ENCODE results near the gene NR4A3. TPM values are rescaled to one million over a fixed set of nuclear protein-coding genes. Genes with fewer than 3 reads are reported as not detected.

Gene NR4A3
- total RNA-seq, 1 experiment from 2014 or later, result 0.86 TPM

DNA sequence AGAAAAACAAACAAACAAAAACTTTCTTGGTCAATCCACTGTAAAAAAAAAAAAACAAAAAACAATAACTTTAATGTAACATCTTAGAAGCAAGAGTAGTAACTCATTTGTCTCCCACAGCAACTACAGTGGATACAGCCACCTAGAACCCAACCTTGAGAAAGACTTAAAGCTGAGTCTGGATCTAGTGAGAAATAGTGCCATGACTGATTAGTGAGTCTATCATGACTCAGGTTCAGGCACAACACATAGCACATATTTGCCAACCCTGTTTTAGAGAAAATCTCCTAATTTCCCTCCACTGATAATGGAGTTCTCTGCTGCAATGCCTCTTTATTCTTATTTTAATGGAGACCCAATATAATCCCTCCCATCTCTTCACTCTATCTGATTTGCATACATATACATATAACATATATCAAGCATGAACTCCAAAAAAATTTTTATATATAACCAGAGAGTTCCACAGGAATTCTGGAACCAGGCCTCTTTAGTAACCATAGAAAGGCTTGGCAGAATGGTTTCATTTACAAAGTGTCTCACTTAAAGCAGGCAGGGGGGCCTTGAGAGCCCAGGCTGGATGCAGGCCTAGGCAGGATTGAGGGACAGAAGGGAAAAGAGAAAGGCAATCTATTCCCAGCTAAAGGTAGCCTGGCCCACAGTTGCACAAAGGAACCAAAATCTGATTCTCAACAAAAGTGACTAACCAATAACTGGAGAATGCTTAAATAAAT lies 11.9 kb upstream of the NR4A3 start:
- no peak for DNase-seq (ENCODE audit: low read depth, low spot score)

More for the DNA sequence above, 11.9 kb upstream of the NR4A3 start:
- H3K27ac ChIP-seq (ENCODE audit: low read depth, low read length), result no peak overlapping the region
- no TSS peak for BruUV-seq (replicated peaks)
- no peak overlapping the region for H3K4me3 ChIP-seq (replicated peaks in 1 of 2; ENCODE audit: low read depth in 1 of 2, low read length in 2 of 2)
- peaks cover 15 to 28% of the 10 kb centered on the region in 2 experiments for H3K4me1 ChIP-seq (ENCODE audit: control insufficient read depth in 1 of 2, insufficient read depth in 2 of 2, low read length in 2 of 2)
- ChIA-PET RAD21 (ENCODE audit: low non-redundant PET in 1 of 2, low total read pairs in 2 of 2, uncharacterized antibody in 2 of 2, unreplicated experiment in 2 of 2) (interaction anchor here in 1 of 2 experiments (0.6 kb wide), 1 partner anchor 201 kb away, joined by 5 read pairs; no protein-coding TSS in a partner anchor), CTCF (interaction anchor here (0.7 kb wide), 1 partner anchor 510 kb away, joined by 3 read pairs; no protein-coding TSS in a partner anchor), POLR2A (no interaction called here)
- no peaks in the 10 kb centered on the region for H3K36me3 ChIP-seq (ENCODE audit: control insufficient read depth in 1 of 2, insufficient read depth in 2 of 2, low read length in 2 of 2)
- H4K20me1 ChIP-seq (ENCODE audit: insufficient read depth), result no peaks in the 10 kb centered on the region
- no peak for ATAC-seq
- no peak overlapping the region for H3K9ac ChIP-seq (ENCODE audit: low read length)
- H3K79me2 ChIP-seq (ENCODE audit: insufficient read depth, low read length), result peaks cover 10% of the 10 kb centered on the region; the same call in 1 of the 2 replicates
- no peaks in the 10 kb centered on the region for H3K27me3 ChIP-seq (ENCODE audit: insufficient read depth, low read length)
- no peaks in the 10 kb centered on the region for H3K9me3 ChIP-seq (ENCODE audit: control insufficient read depth in 1 of 2, insufficient read depth in 1 of 2, low read depth in 1 of 2, low read length in 2 of 2)
- no peak overlapping the region for H3K4me2 ChIP-seq (ENCODE audit: low read length)
- TF ChIP-seq, protein P1, sequence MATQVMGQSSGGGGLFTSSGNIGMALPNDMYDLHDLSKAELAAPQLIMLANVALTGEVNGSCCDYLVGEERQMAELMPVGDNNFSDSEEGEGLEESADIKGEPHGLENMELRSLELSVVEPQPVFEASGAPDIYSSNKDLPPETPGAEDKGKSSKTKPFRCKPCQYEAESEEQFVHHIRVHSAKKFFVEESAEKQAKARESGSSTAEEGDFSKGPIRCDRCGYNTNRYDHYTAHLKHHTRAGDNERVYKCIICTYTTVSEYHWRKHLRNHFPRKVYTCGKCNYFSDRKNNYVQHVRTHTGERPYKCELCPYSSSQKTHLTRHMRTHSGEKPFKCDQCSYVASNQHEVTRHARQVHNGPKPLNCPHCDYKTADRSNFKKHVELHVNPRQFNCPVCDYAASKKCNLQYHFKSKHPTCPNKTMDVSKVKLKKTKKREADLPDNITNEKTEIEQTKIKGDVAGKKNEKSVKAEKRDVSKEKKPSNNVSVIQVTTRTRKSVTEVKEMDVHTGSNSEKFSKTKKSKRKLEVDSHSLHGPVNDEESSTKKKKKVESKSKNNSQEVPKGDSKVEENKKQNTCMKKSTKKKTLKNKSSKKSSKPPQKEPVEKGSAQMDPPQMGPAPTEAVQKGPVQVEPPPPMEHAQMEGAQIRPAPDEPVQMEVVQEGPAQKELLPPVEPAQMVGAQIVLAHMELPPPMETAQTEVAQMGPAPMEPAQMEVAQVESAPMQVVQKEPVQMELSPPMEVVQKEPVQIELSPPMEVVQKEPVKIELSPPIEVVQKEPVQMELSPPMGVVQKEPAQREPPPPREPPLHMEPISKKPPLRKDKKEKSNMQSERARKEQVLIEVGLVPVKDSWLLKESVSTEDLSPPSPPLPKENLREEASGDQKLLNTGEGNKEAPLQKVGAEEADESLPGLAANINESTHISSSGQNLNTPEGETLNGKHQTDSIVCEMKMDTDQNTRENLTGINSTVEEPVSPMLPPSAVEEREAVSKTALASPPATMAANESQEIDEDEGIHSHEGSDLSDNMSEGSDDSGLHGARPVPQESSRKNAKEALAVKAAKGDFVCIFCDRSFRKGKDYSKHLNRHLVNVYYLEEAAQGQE (IDR thresholded peaks at IDR 0.05; ENCODE audit: low read depth), result no peak
- TF ChIP-seq ZFX (IDR thresholded peaks at IDR 0.05) (no peak), CBX3 (IDR thresholded peaks at IDR 0.05; ENCODE audit: low read depth) (no peak), JUND (IDR thresholded peaks at IDR 0.05) (0 out of 2 replicates have a peak, but pooled peaks have one; percentile 10), POLR2AphosphoS5 (IDR thresholded peaks at IDR 0.05; ENCODE audit: low read depth, low read length) (no peak), FOSL1 (IDR thresholded peaks at IDR 0.05; ENCODE audit: low read depth) (peak; percentile 51), POLR2A (IDR thresholded peaks at IDR 0.05; ENCODE audit: borderline replicate concordance, extremely low read depth, insufficient read depth, insufficient read length) (no peak), YY1 (IDR thresholded peaks at IDR 0.05; ENCODE audit: extremely low read depth, insufficient replicate concordance, low read depth, low read length) (no peak), ZNF274 (IDR thresholded peaks at IDR 0.05; ENCODE audit: low read depth, low read length) (no peak)
- TF ChIP-seq, protein P2, sequence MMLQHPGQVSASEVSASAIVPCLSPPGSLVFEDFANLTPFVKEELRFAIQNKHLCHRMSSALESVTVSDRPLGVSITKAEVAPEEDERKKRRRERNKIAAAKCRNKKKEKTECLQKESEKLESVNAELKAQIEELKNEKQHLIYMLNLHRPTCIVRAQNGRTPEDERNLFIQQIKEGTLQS (IDR thresholded peaks at IDR 0.05), result no peak
- TF ChIP-seq, protein P3, sequence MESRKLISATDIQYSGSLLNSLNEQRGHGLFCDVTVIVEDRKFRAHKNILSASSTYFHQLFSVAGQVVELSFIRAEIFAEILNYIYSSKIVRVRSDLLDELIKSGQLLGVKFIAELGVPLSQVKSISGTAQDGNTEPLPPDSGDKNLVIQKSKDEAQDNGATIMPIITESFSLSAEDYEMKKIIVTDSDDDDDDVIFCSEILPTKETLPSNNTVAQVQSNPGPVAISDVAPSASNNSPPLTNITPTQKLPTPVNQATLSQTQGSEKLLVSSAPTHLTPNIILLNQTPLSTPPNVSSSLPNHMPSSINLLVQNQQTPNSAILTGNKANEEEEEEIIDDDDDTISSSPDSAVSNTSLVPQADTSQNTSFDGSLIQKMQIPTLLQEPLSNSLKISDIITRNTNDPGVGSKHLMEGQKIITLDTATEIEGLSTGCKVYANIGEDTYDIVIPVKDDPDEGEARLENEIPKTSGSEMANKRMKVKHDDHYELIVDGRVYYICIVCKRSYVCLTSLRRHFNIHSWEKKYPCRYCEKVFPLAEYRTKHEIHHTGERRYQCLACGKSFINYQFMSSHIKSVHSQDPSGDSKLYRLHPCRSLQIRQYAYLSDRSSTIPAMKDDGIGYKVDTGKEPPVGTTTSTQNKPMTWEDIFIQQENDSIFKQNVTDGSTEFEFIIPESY (IDR thresholded peaks at IDR 0.05; ENCODE audit: extremely low read depth, insufficient replicate concordance, low read length), result no peak
- H3K9me2 ChIP-seq (ENCODE audit: insufficient read depth), result no peaks in the 10 kb centered on the region
- no peak overlapping the region for H2AFZ ChIP-seq (ENCODE audit: low read depth, low read length, poor library complexity, severe bottlenecking)
- intact Hi-C loops (cut with micrococcal nuclease), result loop anchor here (5.0 to 10.0 kb wide), 6 partner anchors 415 to 788 kb away; no protein-coding TSS in a partner anchor

Data from HCT116 (cell line).